ENCODE results near the gene METTL18.
"Not testable (repeated sequence)": the region's sequence is repeated elsewhere in the genome, so short reads cannot be mapped to it uniquely, and the experiment has no call there.

The METTL18 gene

GRCh38 chr1:169794530-169795416 lies at the start of gene METTL18:
METTL18 (minus strand) TSS chr1:169794907; CDS start chr1:169793695, 1,212 bp downstream.
- peak; percentile 80 to 89 for DNase-seq (ENCODE audit: low read depth in 2 of 2)

GRCh38 chr1:169838942-169839341 lies 44.2 kb upstream of the METTL18 start:
- no peak for DNase-seq (ENCODE audit: low read depth in 2 of 2)

GRCh38 chr1:169836198-169836597 lies 41.5 kb upstream of the METTL18 start:
- DNase-seq (ENCODE audit: low read depth in 2 of 2), result no peak

GRCh38 chr1:169835647-169836046 lies 40.9 kb upstream of the METTL18 start:
- no peak for DNase-seq (ENCODE audit: low read depth in 2 of 2)

- DNase-seq (ENCODE audit: low read depth in 2 of 2), result no peak
Observed at GRCh38 chr1:169834869-169835268, 40.2 kb upstream of the METTL18 start.

GRCh38 chr1:169833179-169833901 lies 38.6 kb upstream of the METTL18 start:
- no peak for DNase-seq (ENCODE audit: low read depth in 2 of 2)

- DNase-seq (ENCODE audit: low read depth in 2 of 2), result no peak
Observed at GRCh38 chr1:169829671-169830070, 35.0 kb upstream of the METTL18 start.

- DNase-seq (ENCODE audit: low read depth in 2 of 2), result no peak
Observed at GRCh38 chr1:169824153-169824552, 29.4 kb upstream of the METTL18 start.

- no peak for DNase-seq (ENCODE audit: low read depth in 2 of 2)
Observed at GRCh38 chr1:169821500-169821899, 26.8 kb upstream of the METTL18 start.

- no peak for DNase-seq (ENCODE audit: low read depth in 2 of 2)
Observed at GRCh38 chr1:169816617-169817016, 21.9 kb upstream of the METTL18 start.

- no peak for DNase-seq (ENCODE audit: low read depth in 2 of 2)
Observed at GRCh38 chr1:169814265-169814664, 19.6 kb upstream of the METTL18 start.

- no peak for DNase-seq (ENCODE audit: low read depth in 2 of 2)
Observed at GRCh38 chr1:169812131-169812530, 17.4 kb upstream of the METTL18 start.

- not testable (repeated sequence) for DNase-seq (ENCODE audit: low read depth in 2 of 2)
Observed at GRCh38 chr1:169811418-169812035, 16.8 kb upstream of the METTL18 start.

- no peak for DNase-seq (ENCODE audit: low read depth in 2 of 2)
Observed at GRCh38 chr1:169809370-169810095, 14.8 kb upstream of the METTL18 start.

GRCh38 chr1:169804941-169805340 lies 10.2 kb upstream of the METTL18 start:
- no peak for DNase-seq (ENCODE audit: low read depth in 2 of 2)

- no peak for DNase-seq (ENCODE audit: low read depth in 2 of 2)
Observed at GRCh38 chr1:169802888-169803287, 8.2 kb upstream of the METTL18 start.

- DNase-seq (ENCODE audit: low read depth in 2 of 2), result no peak
Observed at GRCh38 chr1:169797281-169797680, 2.6 kb upstream of the METTL18 start.

- no peak for DNase-seq (ENCODE audit: low read depth in 2 of 2)
Observed at GRCh38 chr1:169796274-169796810, 1.6 kb upstream of the METTL18 start.

- DNase-seq (ENCODE audit: low read depth in 2 of 2), result no peak
Observed at GRCh38 chr1:169795687-169796086, 980 bp upstream of the METTL18 start.

- DNase-seq (ENCODE audit: low read depth in 2 of 2), result no peak
Observed at GRCh38 chr1:169793730-169794129, 977 bp downstream of the METTL18 start.

GRCh38 chr1:169788402-169788801 lies 6.3 kb downstream of the METTL18 start:
- no peak for DNase-seq (ENCODE audit: low read depth in 2 of 2)

Data from stimulated activated CD4-positive, alpha-beta T cell treated with anti-CD3 and anti-CD28 coated beads, Interleukin-4, amount 100 ng/mL, for 48 hours (primary cell).